Measurements from ENCODE around the gene DENND1B. TPM values are rescaled to one million over a fixed set of nuclear protein-coding genes. Genes with fewer than 3 reads are reported as not detected.
"Not testable (repeated sequence)": the region's sequence is repeated elsewhere in the genome, so short reads cannot be mapped to it uniquely, and the experiment has no call there.

Gene DENND1B
- total RNA-seq, 1 experiment from 2014 or later = 14.1 TPM

GRCh38 chr1:197515421-197515820, 259.9 kb downstream of the DENND1B start:
- no peaks in the 10 kb centered on the region for H3K36me3 ChIP-seq (ENCODE audit: low read depth)
- ChIA-PET CTCF (no interaction called here), POLR2A (ENCODE audit: unreplicated experiment) (no interaction called here)
- no TSS peak for BruUV-seq (replicated peaks)
- H3K27ac ChIP-seq = no peak overlapping the region
- no peak for DNase-seq
- H3K4me2 ChIP-seq = no peak overlapping the region
- H3K27me3 ChIP-seq (ENCODE audit: insufficient read depth, low read depth) = no peaks in the 10 kb centered on the region
- no peaks in the 10 kb centered on the region for H3K79me2 ChIP-seq (ENCODE audit: low read depth)
- no peak overlapping the region for H3K4me3 ChIP-seq
- no peaks in the 10 kb centered on the region for H3K4me1 ChIP-seq (replicated peaks; ENCODE audit: insufficient read depth)
- H3K9me3 ChIP-seq (ENCODE audit: insufficient read depth, low read depth) = no peaks in the 10 kb centered on the region
- no peak overlapping the region for H2AFZ ChIP-seq
- no peaks in the 10 kb centered on the region for H4K20me1 ChIP-seq (ENCODE audit: insufficient read depth)
- no peaks in the 10 kb centered on the region for H3K9me2 ChIP-seq (ENCODE audit: insufficient read depth)
- TF ChIP-seq CTCF (conservative IDR thresholded peaks at IDR 0.05) = no peak
- TF ChIP-seq EZH2 (IDR thresholded peaks at IDR 0.05; ENCODE audit: low read depth) = no peak
- no peaks in the 10 kb centered on the region for H3F3A ChIP-seq (ENCODE audit: insufficient read depth, low read depth)
- intact Hi-C loops (cut with micrococcal nuclease; ENCODE audit: unreplicated experiment) = no loop called here

- no peak for DNase-seq
- BruUV-seq (replicated peaks) = no TSS peak
- no peak overlapping the region for H3K4me2 ChIP-seq
- H3K9me3 ChIP-seq (ENCODE audit: insufficient read depth, low read depth) = no peaks in the 10 kb centered on the region
- no peak overlapping the region for H3K4me3 ChIP-seq
- H3K4me1 ChIP-seq (replicated peaks; ENCODE audit: insufficient read depth) = no peaks in the 10 kb centered on the region
- H4K20me1 ChIP-seq (ENCODE audit: insufficient read depth) = no peaks in the 10 kb centered on the region
- H3K9me2 ChIP-seq (ENCODE audit: insufficient read depth) = no peaks in the 10 kb centered on the region
- no peaks in the 10 kb centered on the region for H3K36me3 ChIP-seq (ENCODE audit: low read depth)
- POLR2A ChIA-PET (ENCODE audit: unreplicated experiment) = no interaction called here
- H3K27ac ChIP-seq = no peak overlapping the region
- intact Hi-C loops (cut with micrococcal nuclease; ENCODE audit: unreplicated experiment) = no loop called here
- no peak overlapping the region for H2AFZ ChIP-seq
- no peaks in the 10 kb centered on the region for H3K27me3 ChIP-seq (ENCODE audit: insufficient read depth, low read depth)
- no peaks in the 10 kb centered on the region for H3F3A ChIP-seq (ENCODE audit: insufficient read depth, low read depth)
- H3K79me2 ChIP-seq (ENCODE audit: low read depth) = no peaks in the 10 kb centered on the region
- CTCF ChIA-PET = no interaction called here
- TF ChIP-seq EZH2 (IDR thresholded peaks at IDR 0.05; ENCODE audit: low read depth) = no peak
- no peak for TF ChIP-seq CTCF (conservative IDR thresholded peaks at IDR 0.05)
These were observed 264.4 kb downstream of the DENND1B start for GRCh38 chr1:197510691-197511378.

- TF ChIP-seq EZH2 (IDR thresholded peaks at IDR 0.05; ENCODE audit: low read depth) = no peak
- TF ChIP-seq CTCF (conservative IDR thresholded peaks at IDR 0.05) = no peak
- no peak for DNase-seq
- ChIA-PET CTCF (no interaction called here), POLR2A (ENCODE audit: unreplicated experiment) (no interaction called here)
- Histone ChIP-seq H4K20me1 (ENCODE audit: insufficient read depth) (no peaks in the 10 kb centered on the region), H3K27ac (no peak overlapping the region), H3K4me3 (no peak overlapping the region), H3K36me3 (ENCODE audit: low read depth) (no peaks in the 10 kb centered on the region), H3K9me2 (ENCODE audit: insufficient read depth) (no peaks in the 10 kb centered on the region), H3K27me3 (ENCODE audit: insufficient read depth, low read depth) (no peaks in the 10 kb centered on the region), H3K9me3 (ENCODE audit: insufficient read depth, low read depth) (no peaks in the 10 kb centered on the region), H3K4me2 (no peak overlapping the region), H3F3A (ENCODE audit: insufficient read depth, low read depth) (no peaks in the 10 kb centered on the region), H3K79me2 (ENCODE audit: low read depth) (no peaks in the 10 kb centered on the region), H2AFZ (no peak overlapping the region), H3K4me1 (replicated peaks; ENCODE audit: insufficient read depth) (no peaks in the 10 kb centered on the region)
- BruUV-seq (replicated peaks) = no TSS peak
- intact Hi-C loops (cut with micrococcal nuclease; ENCODE audit: unreplicated experiment) = no loop called here
These were observed 278.6 kb downstream of the DENND1B start for GRCh38 chr1:197496722-197497121.

- POLR2A ChIA-PET (ENCODE audit: unreplicated experiment) = not testable (repeated sequence)
- CTCF ChIA-PET = interaction anchor here (0.5 kb wide), 1 partner anchor 92 kb away, joined by 10 read pairs; no protein-coding TSS in a partner anchor
These were observed 283.8 kb downstream of the DENND1B start for GRCh38 chr1:197491505-197491904.

More at GRCh38 chr1:197491505-197491904, 283.8 kb downstream of the DENND1B start:
- H3K4me1 ChIP-seq (replicated peaks; ENCODE audit: insufficient read depth); H3K27me3 ChIP-seq (ENCODE audit: insufficient read depth, low read depth); BruUV-seq (replicated peaks); H3K79me2 ChIP-seq (ENCODE audit: low read depth); H2AFZ ChIP-seq; H3K4me3 ChIP-seq; intact Hi-C loops (cut with micrococcal nuclease; ENCODE audit: unreplicated experiment); H3K4me2 ChIP-seq; H3K27ac ChIP-seq; H3F3A ChIP-seq (ENCODE audit: insufficient read depth, low read depth); H3K9me2 ChIP-seq (ENCODE audit: insufficient read depth); DNase-seq; H3K36me3 ChIP-seq (ENCODE audit: low read depth); H3K9me3 ChIP-seq (ENCODE audit: insufficient read depth, low read depth); H4K20me1 ChIP-seq (ENCODE audit: insufficient read depth): not testable (repeated sequence)
